GM21576 (cell line): ENCODE results near the gene PKNOX2.
"Not testable (repeated sequence)": the region's sequence is repeated elsewhere in the genome, so short reads cannot be mapped to it uniquely, and the experiment has no call there.

Experiments
- ATAC-seq: cut with Tn5 transposase; IDR thresholded peaks from one replicate; pipeline ENCODE4 v1.9.1; 2021; ENCODE audit warnings: mild to moderate bottlenecking, moderate library complexity; ENCODE audit not compliant: unreplicated experiment

PKNOX2 gene

GRCh38 chr11:125201525-125202141 lies 37.1 kb downstream of the PKNOX2 start:
- no peak for ATAC-seq

GRCh38 chr11:125202362-125202880 lies 37.9 kb downstream of the PKNOX2 start:
- no peak for ATAC-seq

- ATAC-seq, result no peak
These were observed 38.4 kb downstream of the PKNOX2 start for GRCh38 chr11:125202977-125203376.

GRCh38 chr11:125207866-125208425 lies 43.4 kb downstream of the PKNOX2 start:
- ATAC-seq, result no peak

- ATAC-seq, result no peak
These were observed 45.5 kb downstream of the PKNOX2 start for GRCh38 chr11:125210066-125210465.

GRCh38 chr11:125211191-125211947 lies 46.8 kb downstream of the PKNOX2 start:
- ATAC-seq, result no peak

GRCh38 chr11:125211948-125212340 lies 47.4 kb downstream of the PKNOX2 start:
- no peak for ATAC-seq

- ATAC-seq, result no peak
These were observed 50.3 kb downstream of the PKNOX2 start for GRCh38 chr11:125214601-125215565.

- ATAC-seq, result no peak
These were observed 51.4 kb downstream of the PKNOX2 start for GRCh38 chr11:125215976-125216375.

- ATAC-seq, result no peak
These were observed 53.8 kb downstream of the PKNOX2 start for GRCh38 chr11:125218336-125218735.

GRCh38 chr11:125221461-125221860 lies 56.9 kb downstream of the PKNOX2 start:
- no peak for ATAC-seq

GRCh38 chr11:125222494-125222893 lies 57.9 kb downstream of the PKNOX2 start:
- ATAC-seq, result no peak

- not testable (repeated sequence) for ATAC-seq
These were observed 58.6 kb downstream of the PKNOX2 start for GRCh38 chr11:125223161-125223560.

GRCh38 chr11:125223901-125224361 lies 59.4 kb downstream of the PKNOX2 start:
- ATAC-seq, result no peak

- ATAC-seq, result no peak
These were observed 60.0 kb downstream of the PKNOX2 start for GRCh38 chr11:125224391-125225021.

- no peak for ATAC-seq
These were observed 60.9 kb downstream of the PKNOX2 start for GRCh38 chr11:125225401-125225800.

- ATAC-seq, result no peak
These were observed 61.5 kb downstream of the PKNOX2 start for GRCh38 chr11:125226031-125226430.

GRCh38 chr11:125226706-125227105 lies 62.2 kb downstream of the PKNOX2 start:
- no peak for ATAC-seq

- ATAC-seq, result no peak
These were observed 62.6 kb downstream of the PKNOX2 start for GRCh38 chr11:125227151-125227550.

- no peak for ATAC-seq
These were observed 63.9 kb downstream of the PKNOX2 start for GRCh38 chr11:125228445-125228844.
